Stimulated activated naive CD4-positive, alpha-beta T cell (primary cell): ENCODE results near the gene KDM5C.

Source experiments
- DNase-seq, 6 experiments: peaks; one replicate each; lab custom pipeline; 2025; lab: John Stamatoyannopoulos, UW

Gene KDM5C

DNA sequence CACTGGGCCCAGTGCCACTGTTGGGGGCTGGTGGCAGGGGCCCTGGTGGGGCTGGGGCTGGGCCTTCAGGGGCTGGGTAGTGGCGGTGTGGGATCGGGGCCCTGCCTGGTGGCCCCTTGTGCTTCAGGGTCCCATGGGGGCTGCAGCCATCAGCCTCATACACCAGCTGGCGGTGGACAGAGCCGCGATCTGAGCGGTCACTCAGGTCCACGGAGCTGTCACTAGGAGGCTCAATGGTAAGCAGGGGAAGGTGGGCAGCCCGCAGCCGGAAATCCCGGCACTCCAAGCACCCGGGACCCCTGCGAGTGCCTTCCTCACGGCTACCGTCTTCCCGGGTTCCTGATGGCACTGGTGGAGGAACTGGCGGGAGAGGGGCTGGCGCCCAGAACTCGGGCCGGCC lies 25.5 kb upstream of the KDM5C start:
- no peak for DNase-seq

DNA sequence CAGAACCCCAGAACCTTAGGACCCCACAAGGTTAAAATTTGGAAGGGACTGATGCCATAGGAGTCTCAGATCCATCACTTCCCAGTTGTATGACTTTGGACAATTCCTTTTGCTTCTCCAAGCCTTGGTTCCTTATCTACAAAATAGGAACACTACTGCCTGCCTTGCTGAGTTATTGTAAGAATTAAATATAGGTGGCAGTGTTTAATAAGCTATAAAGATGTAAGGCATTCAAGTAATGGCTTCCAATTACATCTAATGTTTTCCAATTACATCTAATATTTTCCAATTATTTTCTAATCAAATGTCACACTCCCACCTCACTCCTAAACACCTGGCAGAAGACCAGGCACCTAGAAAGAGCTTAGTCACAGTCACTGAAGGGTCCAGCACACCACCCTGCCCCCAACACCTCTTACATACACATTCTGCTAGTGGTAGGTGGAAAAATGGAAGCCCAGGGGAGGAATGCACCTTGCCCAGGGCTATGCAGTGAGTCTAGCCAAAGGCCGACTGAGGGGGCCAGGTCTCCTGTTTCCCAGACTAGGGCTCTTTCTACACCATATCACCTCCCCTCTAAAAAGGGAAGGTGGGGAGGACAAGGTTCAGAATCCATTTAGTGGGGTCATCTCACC lies 24.5 kb upstream of the KDM5C start:
- no peak for DNase-seq

DNA sequence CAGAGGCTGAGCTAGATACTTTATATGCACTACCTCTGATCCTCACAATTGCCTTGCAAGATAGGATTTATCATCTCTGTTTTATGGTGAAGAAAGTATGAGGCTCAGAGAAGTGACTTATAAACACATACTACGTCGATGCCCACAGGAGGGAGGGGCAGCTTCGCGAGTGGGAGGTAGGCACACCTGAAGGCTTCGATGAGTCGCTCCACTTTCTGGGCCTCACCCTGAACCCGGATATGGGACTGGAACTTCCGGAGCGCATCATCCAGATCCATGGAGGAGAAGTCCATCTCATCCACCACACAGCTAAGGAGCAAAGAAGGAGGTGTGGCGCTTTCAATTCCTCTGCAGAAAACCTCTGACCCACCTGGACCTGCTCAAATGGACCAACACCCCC lies 22.9 kb upstream of the KDM5C start:
- no peak for DNase-seq

DNA sequence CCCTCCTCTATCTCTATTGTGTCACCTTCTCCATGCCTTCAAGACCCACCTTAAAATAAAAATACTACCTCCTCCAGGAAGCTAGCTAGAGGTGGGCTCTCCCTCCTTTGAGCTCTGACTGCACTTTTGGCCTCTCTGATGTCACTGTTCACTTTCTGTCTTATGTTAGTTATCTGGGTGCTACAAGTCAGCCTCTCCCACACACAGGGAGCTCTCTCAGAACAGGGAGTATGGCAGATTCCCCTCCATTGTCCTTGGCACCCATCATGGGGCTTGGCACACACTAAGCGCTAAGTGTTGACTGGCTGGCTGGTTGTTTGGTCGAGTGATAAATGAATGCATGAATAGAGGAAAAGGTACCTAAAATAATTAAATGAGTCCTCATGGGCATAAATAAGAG lies 21.2 kb upstream of the KDM5C start:
- DNase-seq: no peak

DNA sequence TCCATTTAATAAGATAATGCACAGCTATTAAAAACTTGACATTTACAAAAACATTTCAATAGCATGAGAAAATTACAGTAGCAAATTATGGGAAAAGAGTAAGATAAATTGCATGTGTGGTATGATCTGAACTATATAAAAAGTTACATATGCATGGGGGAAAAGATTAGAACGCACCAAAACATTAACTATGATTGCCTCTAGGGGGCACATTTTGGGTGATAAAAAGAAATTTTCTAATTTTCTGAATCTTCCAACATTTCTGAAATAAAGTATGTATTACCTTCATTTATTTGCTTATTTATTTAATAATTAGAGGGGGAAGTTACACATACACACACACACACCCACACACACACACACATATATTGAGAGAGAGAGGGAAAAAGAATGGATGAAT lies 19.6 kb upstream of the KDM5C start:
- DNase-seq: no peak

DNA sequence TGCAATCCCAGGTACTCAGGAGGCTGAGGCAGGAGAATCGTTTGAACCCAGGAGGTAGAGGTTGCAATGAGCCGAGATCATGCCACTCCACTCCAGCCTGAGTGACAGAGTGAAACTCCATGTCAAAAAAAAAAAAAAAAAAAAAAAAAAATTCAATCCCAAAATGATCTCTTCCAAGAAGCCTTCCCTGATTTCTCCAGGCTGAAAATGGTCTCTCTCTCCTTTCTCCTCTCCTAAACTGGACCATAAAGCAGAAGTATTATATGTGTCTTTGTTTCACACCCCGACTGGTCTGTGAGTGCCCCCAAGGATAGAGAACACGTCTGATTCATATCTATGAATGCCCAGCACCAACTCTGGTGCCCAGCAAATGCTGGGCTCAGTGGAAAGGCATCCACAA lies 17.3 kb upstream of the KDM5C start:
- no peak for DNase-seq

DNA sequence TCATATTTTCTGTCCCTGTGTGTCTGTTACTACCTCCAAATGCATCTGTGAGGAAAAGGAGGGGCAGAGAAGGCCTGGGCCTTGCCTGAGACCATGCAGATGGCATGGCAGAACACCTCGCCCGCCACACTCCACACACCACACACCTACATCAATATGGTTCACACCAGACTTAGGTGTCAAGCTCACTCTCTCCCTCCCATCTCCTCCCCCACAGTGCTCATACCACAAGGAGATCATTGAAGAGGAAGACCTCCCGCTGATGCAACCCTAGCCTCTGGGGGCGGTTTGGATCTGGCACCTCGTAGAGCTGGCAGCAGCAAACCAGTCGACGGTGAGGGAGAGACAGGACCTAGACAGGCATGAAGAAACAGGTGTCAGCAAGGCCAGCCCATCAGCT lies 16.6 kb upstream of the KDM5C start:
- no peak for DNase-seq

DNA sequence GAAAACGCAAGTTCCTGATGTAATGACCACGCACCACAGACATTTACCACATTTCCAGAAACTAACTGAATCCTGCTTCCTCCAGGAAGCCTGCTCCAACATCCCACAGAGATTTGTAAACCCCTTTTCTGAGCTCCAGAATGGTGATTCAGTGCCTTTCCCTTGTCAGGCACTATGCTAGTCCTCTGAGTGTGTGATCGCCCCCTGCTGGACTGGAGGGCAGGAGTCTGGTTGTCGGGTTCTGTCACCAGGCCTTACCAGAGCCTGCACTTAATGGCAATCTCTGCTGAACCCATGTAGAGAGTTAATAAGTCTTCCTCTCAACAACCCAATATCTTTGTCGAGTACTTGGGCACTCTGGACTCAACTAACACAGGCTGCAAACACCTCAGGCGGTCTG lies 14.5 kb upstream of the KDM5C start:
- no peak for DNase-seq

DNA sequence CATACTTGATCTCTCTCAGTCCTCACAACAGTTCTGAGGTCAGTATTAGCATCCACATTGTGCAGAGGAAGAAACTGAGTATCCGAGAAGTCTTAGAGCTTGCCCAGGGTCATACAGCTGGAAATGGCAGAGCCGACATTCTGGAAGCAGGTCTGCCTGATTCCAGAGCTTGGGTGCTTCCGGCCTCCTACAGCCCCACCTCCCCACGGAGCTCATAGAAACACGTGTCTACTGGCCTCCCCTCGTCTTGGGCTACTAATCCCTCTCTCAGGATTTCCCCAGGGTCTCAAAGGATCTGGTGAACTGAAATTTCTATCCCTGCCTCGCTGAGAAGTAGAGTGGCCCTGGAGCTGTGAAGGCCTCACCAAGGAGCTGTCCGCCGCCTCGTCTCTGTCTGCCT lies 12.0 kb upstream of the KDM5C start:
- DNase-seq: no peak

DNA sequence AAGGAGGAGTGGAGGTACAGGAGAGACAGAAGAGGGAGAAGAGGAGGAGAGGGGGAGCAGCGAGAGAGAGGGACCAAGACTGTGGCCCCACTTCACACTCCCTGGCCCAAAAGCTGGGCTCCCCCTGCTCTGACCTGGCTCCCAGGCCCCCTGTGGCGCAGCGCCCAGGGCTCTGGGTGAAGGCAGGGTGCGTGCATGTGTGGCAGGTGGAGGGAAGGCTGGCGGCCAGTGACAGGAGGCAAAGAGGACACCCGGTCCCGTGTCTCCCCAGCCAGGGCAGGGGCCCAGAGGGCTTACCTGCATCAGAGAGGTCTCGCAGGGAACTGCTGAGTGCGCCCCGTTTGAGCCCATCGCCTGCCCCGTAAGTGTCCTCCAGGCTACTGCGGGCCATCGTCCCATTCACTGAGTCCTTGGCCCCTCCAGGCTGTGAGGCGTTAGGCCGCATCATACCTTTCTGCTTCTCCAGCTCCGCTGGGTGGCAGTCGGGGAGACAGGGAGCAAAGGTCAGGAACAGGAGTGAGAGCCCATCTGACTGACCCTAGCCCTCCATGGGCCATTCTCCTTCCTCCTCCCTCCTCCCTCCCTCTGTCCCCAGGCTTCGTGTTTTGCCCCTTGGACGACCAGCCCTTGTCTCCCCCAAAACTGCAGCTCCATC lies 11.1 kb upstream of the KDM5C start:
- no peak for DNase-seq

DNA sequence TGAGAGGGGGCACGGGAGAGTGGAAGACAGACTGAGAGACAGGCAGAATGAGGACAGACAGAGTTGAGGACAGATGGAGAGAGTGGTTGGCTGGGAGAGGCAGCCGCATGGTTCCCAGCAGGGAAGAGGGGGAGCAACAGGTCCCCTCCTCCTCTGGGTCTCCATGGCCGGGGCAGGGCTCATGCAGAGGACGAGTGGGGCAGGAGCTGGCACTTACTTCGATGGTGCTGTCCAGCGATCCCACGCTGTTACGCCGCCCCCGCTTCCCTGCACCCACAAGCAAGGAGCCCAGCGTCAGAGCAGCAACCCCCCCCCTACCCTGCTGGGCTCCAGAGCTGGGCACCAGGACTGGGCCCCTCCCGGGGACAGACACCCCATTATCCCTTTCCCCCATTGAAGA lies 10.6 kb upstream of the KDM5C start:
- DNase-seq: no peak

DNA sequence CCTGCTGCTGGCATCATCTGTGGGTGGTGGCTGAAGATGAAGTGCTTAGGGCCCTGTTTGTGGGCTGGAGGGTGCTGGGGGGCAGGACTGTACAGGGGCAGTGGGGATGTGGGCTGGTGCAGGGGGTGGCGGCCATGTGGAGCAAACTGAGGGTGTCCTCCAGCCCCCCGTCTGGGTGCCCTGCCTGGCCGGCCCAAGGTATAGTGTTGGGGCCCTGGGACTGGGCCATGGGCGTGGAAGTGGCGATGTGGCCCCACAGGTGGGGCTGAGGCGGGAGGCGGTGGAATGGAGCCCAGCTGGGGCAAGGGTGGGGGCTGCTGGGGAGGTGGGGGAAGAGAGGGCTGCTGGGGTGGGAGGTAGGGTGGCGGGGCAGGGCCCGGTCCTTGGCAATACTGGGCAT lies 9.5 kb upstream of the KDM5C start:
- no peak for DNase-seq

DNA sequence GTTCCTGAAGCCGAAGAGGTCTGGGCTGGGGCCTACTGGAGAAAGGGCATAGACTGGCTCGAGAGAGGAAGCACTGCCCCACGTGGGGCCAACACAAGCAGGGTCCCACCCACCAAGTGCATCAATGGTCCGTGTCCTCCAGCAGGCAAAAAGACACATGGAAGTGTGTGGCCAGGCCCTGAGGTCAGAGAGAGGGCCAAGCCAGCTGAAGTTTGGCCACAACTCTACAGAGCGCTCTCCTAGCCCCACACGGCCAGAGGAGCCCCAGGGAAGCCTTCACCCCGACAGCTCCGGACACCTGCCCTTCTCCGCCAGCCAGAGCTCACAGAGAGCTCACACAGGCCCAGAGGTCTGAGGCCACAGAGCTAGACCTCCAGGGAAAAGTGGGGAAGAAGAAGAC lies 8.5 kb upstream of the KDM5C start:
- no peak for DNase-seq

DNA sequence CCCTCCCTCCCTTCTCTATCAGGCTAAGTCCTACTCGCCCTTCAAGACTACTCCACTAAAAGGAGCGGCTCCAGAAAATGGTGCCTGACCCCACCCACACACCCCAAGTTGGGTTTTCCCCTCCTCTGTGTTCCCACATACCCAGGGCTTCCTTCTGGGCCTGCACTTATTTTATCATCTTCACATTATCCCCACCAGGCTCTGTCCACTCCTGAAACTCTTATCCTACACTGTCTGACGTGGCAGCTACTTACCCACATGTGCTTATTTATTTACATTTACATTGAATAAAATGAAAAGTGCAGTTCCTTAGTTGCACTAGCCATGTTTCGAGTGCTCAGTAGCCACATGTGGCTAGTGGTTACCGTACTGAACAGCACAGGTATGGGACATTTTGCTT lies 5.1 kb upstream of the KDM5C start:
- no peak for DNase-seq

DNA sequence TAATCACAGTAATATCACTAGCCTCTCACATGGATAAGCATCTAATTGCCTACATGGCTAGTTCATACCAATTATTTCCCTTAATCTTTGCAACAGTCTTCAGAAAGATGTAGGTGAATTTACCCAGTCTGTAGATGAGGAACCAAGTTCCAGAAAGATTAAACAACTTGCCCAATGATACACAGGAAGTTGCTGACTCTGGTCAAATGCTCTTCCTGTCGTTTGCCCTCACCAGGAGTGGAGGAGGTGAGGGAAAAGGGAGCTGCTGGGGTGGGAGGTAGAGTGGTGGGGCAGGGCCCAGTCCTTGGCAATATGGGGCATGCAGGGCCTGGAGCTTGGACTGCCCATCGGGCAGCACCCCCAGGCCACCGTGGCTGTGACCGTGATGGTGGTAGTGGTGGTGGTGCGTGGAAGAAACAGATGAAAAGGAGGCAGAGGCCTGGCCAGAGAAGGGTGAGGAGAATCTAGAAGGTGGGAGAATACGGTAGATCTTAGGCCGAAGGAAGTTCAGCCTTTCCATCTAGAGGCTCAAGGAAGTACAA lies 2.3 kb upstream of the KDM5C start:
- no peak for DNase-seq

DNA sequence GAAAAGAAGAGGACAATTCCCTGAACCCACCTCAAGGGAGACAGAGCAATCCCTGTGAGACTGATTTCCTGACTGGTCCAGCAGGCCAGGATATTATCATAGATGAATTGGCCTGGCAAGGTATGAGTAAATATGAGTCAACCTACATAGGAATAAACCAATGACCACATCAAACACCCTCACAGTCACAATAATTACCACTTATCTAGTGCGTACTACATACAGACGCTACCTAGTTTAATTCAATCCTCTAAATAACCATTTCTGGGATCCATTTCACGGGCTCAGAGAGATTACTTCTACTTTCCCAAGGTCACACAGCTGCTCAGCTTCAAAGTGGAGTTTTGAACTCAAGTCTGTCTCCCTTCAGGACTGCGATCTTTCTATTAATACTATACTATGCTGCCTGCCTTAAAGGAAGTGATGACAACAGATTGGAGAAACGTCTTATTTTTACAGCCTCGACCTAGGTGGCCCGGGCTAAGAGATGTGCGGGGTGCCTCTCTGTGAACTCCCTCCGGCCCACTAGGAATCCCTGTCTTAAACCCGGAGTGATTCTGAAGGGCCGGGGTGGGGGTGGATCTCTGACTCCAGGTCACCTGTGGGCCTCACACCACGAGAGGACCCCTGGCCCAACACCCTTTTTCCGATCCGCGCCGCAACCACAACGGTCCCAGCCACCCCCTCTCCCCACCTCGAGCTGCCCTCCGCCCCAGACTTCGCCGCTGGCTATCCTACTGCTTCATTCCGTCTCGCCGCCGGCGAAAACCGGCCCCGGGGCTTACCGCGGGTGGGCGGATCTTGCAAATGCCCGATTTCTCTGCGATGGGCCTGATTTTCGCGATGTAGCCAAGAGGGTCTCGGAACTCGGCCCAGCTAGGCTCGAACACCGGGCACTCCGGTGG lies 800 bp downstream of the KDM5C start:
- peak in 2 of 6 experiments; percentile 44 to 78 for DNase-seq

DNA sequence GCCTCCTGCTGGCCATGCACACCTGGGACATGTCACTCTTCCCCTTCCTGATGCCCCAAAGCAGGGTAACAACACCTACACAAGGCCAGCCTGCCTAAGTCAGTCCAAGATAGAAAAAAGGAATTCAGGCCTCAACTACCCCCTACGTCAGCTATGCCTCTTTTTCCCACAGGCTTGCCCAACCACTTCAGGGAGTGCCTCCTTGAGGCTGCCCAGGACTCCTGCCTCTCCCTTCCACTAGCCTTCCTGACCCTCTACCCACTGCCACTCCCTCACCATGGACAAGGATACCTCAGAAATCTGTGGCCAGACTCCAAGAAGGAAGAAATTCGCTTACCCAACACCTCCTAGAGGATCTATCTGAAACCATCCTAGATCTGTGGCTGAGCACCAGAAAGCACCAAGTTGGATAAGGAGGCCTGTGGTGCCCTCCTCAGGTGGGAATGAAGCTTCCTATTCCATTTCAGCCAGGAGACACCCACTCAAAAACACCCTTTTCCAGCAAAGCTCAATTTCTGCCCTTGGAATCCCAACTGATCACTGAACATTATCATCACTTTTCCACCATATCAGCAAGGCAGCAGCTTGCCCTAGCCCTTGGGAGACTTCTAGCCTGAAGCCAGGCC lies 1.8 kb downstream of the KDM5C start:
- DNase-seq: no peak

DNA sequence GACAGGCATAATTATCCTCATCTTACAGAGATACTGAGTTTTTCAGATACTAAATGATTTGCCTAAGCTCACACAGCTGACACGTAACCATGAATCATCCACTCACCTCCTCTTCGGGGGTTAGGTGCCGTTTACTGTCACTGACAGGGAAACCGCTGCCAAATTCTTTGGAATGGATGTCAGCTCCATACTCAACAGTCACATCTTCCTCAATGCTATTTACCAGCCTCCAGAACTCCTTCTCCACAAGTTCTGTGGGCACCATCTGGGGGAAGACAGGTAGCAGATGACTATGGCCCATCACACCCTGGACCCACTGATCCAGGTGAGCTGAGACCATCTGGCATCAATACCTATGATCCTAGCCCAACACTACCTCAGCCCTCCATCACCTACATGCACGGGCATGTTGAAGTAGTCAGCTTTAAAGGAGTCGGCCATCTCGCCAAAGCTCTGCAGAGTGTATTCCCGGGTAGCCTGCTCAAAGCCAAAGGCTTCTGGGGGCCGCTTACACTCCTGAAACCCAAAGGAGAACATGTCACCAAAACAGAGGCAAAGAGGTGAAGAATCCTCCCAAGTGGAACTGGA lies 13.5 kb downstream of the KDM5C start:
- no peak for DNase-seq

DNA sequence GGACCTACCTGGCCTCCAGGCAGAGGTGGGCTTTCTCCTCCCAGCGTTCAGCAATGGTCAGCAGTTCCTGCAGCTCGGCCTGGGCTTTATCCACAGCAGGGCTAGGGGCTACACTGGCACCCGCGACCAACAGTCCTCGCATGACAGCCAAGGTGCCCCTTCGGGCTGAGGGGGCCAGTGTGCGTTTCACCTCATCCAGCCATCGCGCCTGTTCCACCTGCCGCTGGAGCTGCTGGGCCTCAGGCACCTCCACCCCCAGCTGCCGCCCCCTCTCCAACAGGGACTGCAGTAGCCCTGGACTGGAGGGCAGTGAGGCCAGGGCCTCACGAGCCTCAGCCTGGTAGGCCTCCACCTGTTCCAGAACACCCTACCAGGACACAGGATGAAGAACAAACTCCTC lies 28.3 kb downstream of the KDM5C start:
- DNase-seq: no peak

DNA sequence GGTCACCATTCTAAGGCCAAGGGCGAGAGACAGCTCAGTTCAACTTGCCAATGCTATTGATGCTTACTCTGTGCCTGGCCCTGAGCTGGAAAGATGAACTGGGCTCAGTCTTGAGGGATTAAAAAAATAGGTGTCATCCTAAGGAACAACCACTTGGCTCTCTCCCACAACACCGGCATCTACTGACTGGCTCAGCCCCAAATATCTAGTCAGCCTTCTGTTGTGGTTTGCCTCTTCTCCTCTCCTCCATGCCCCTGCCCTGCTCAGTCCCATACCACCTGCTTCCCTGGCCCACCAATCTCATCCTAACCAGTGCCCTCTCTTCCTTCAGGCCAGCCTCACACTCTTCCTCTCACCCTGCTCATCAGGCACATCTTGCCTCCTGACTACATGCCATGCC lies 29.6 kb downstream of the KDM5C start:
- DNase-seq: no peak

DNA sequence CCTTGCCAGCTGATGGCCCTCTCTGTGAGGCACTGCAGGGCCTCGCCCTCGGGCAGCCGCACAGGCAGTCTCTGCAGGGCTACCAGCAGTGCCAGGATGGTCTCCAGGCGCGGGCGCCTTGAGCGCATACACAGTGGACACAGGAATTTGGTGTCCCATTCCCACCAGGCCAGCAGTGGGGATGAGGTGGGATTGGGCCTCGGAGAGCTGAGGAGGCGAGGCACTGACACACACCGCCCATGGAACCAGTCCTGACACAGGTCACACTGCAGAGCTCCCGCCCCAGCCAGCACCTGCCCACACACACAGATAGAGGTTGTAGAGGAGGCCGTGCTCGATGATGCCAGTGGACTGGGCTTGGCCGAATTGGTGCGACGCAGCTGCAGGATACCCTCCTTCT lies 30.7 kb downstream of the KDM5C start:
- DNase-seq: no peak

DNA sequence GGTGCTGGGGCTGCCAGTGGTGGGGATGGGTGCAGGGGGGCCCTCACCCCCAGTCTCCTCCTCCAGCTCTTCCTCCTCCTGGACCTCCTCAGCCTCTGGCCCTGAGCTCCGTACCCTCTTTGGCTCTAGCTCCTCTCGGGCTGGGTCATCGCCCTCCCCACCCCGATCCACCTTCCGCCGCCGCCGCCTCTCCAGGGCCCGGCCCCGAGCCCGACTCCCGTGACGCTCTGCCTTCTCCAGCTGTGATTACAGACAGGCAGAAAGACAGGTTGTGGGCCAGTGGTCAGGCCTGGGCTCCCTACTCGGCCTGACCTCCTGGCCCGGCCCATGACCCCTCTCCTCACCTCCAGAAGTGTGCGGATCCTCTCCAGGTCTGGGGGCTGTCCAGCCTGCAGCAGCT lies 31.9 kb downstream of the KDM5C start:
- no peak for DNase-seq
